ENCODE results near the gene ENO1.

Gene ENO1

GRCh38 chr1:8858112-8858668 lies 20.3 kb downstream of the ENO1 start:
- no peak overlapping the region for H3K9ac ChIP-seq (ENCODE audit: low read depth, low read length)

GRCh38 chr1:8856689-8857412 lies 21.6 kb downstream of the ENO1 start:
- H3K27ac ChIP-seq (ENCODE audit: low read depth, low read length), result peak overlapping the region; percentile 26
- no peaks in the 10 kb centered on the region for H3K27me3 ChIP-seq (ENCODE audit: control insufficient read depth, insufficient read depth, low read length)
- H3K4me3 ChIP-seq (ENCODE audit: low read depth, low read length), result no peak overlapping the region
- H3K4me1 ChIP-seq (ENCODE audit: control insufficient read depth, insufficient read depth, low read length), result 0 out of 2 replicates have a peak, but pooled peaks cover 6% of the 10 kb centered on the region
- peaks cover 48% of the 10 kb centered on the region for H3K36me3 ChIP-seq (ENCODE audit: control insufficient read depth, insufficient read depth, low read length)
- H3K9me3 ChIP-seq (ENCODE audit: control insufficient read depth, insufficient read depth, low read length), result no peaks in the 10 kb centered on the region
- no peak overlapping the region for H3K9ac ChIP-seq (ENCODE audit: low read depth, low read length)

More at GRCh38 chr1:8858112-8858668, 20.3 kb downstream of the ENO1 start:
- Histone ChIP-seq H3K36me3 (ENCODE audit: control insufficient read depth, insufficient read depth, low read length) (peaks cover 62% of the 10 kb centered on the region), H3K27ac (ENCODE audit: low read depth, low read length) (peak overlapping the region; percentile 76), H3K9me3 (ENCODE audit: control insufficient read depth, insufficient read depth, low read length) (no peaks in the 10 kb centered on the region), H3K4me1 (ENCODE audit: control insufficient read depth, insufficient read depth, low read length) (0 out of 2 replicates have a peak, but pooled peaks cover 6% of the 10 kb centered on the region), H3K27me3 (ENCODE audit: control insufficient read depth, insufficient read depth, low read length) (no peaks in the 10 kb centered on the region), H3K4me3 (ENCODE audit: low read depth, low read length) (no peak overlapping the region)

- Histone ChIP-seq H3K9me3 (ENCODE audit: control insufficient read depth, insufficient read depth, low read length) (no peaks in the 10 kb centered on the region), H3K27ac (ENCODE audit: low read depth, low read length) (no peak overlapping the region), H3K36me3 (ENCODE audit: control insufficient read depth, insufficient read depth, low read length) (peaks cover 24% of the 10 kb centered on the region), H3K27me3 (ENCODE audit: control insufficient read depth, insufficient read depth, low read length) (no peaks in the 10 kb centered on the region), H3K4me1 (ENCODE audit: control insufficient read depth, insufficient read depth, low read length) (0 out of 2 replicates have a peak, but pooled peaks cover 5% of the 10 kb centered on the region), H3K4me3 (ENCODE audit: low read depth, low read length) (no peak overlapping the region), H3K9ac (ENCODE audit: low read depth, low read length) (no peak overlapping the region)
Observed at GRCh38 chr1:8854240-8854639, 24.2 kb downstream of the ENO1 start.

- H3K27ac ChIP-seq (ENCODE audit: low read depth, low read length), result no peak overlapping the region
- no peaks in the 10 kb centered on the region for H3K36me3 ChIP-seq (ENCODE audit: control insufficient read depth, insufficient read depth, low read length)
- 0 out of 2 replicates have a peak, but pooled peaks cover 2% of the 10 kb centered on the region for H3K4me1 ChIP-seq (ENCODE audit: control insufficient read depth, insufficient read depth, low read length)
- H3K4me3 ChIP-seq (ENCODE audit: low read depth, low read length), result no peak overlapping the region
- no peaks in the 10 kb centered on the region for H3K27me3 ChIP-seq (ENCODE audit: control insufficient read depth, insufficient read depth, low read length)
- no peak overlapping the region for H3K9ac ChIP-seq (ENCODE audit: low read depth, low read length)
- no peaks in the 10 kb centered on the region for H3K9me3 ChIP-seq (ENCODE audit: control insufficient read depth, insufficient read depth, low read length)
Observed at GRCh38 chr1:8851060-8851459, 27.4 kb downstream of the ENO1 start.

- Histone ChIP-seq H3K4me3 (ENCODE audit: low read depth, low read length) (no peak overlapping the region), H3K9me3 (ENCODE audit: control insufficient read depth, insufficient read depth, low read length) (no peaks in the 10 kb centered on the region), H3K4me1 (ENCODE audit: control insufficient read depth, insufficient read depth, low read length) (0 out of 2 replicates have a peak, but pooled peaks cover 2% of the 10 kb centered on the region), H3K9ac (ENCODE audit: low read depth, low read length) (no peak overlapping the region), H3K27ac (ENCODE audit: low read depth, low read length) (no peak overlapping the region), H3K36me3 (ENCODE audit: control insufficient read depth, insufficient read depth, low read length) (no peaks in the 10 kb centered on the region), H3K27me3 (ENCODE audit: control insufficient read depth, insufficient read depth, low read length) (no peaks in the 10 kb centered on the region)
Observed at GRCh38 chr1:8848663-8849386, 29.7 kb downstream of the ENO1 start.

- Histone ChIP-seq H3K4me3 (ENCODE audit: low read depth, low read length) (no peak overlapping the region), H3K9ac (ENCODE audit: low read depth, low read length) (no peak overlapping the region), H3K27ac (ENCODE audit: low read depth, low read length) (no peak overlapping the region), H3K4me1 (ENCODE audit: control insufficient read depth, insufficient read depth, low read length) (0 out of 2 replicates have a peak, but pooled peaks cover 2% of the 10 kb centered on the region), H3K36me3 (ENCODE audit: control insufficient read depth, insufficient read depth, low read length) (no peaks in the 10 kb centered on the region), H3K27me3 (ENCODE audit: control insufficient read depth, insufficient read depth, low read length) (no peaks in the 10 kb centered on the region), H3K9me3 (ENCODE audit: control insufficient read depth, insufficient read depth, low read length) (no peaks in the 10 kb centered on the region)
Observed at GRCh38 chr1:8847990-8848389, 30.5 kb downstream of the ENO1 start.

- Histone ChIP-seq H3K27ac (ENCODE audit: low read depth, low read length) (no peak overlapping the region), H3K27me3 (ENCODE audit: control insufficient read depth, insufficient read depth, low read length) (no peaks in the 10 kb centered on the region), H3K4me3 (ENCODE audit: low read depth, low read length) (no peak overlapping the region), H3K9ac (ENCODE audit: low read depth, low read length) (no peak overlapping the region), H3K36me3 (ENCODE audit: control insufficient read depth, insufficient read depth, low read length) (no peaks in the 10 kb centered on the region), H3K9me3 (ENCODE audit: control insufficient read depth, insufficient read depth, low read length) (no peaks in the 10 kb centered on the region), H3K4me1 (ENCODE audit: control insufficient read depth, insufficient read depth, low read length) (0 out of 2 replicates have a peak, but pooled peaks cover 2% of the 10 kb centered on the region)
Observed at GRCh38 chr1:8846263-8846662, 32.2 kb downstream of the ENO1 start.

- Histone ChIP-seq H3K36me3 (ENCODE audit: control insufficient read depth, insufficient read depth, low read length) (no peaks in the 10 kb centered on the region), H3K4me3 (ENCODE audit: low read depth, low read length) (no peak overlapping the region), H3K27ac (ENCODE audit: low read depth, low read length) (no peak overlapping the region), H3K4me1 (ENCODE audit: control insufficient read depth, insufficient read depth, low read length) (0 out of 2 replicates have a peak, but pooled peaks cover 2% of the 10 kb centered on the region), H3K9me3 (ENCODE audit: control insufficient read depth, insufficient read depth, low read length) (no peaks in the 10 kb centered on the region), H3K9ac (ENCODE audit: low read depth, low read length) (no peak overlapping the region), H3K27me3 (ENCODE audit: control insufficient read depth, insufficient read depth, low read length) (no peaks in the 10 kb centered on the region)
Observed at GRCh38 chr1:8845104-8846097, 33.1 kb downstream of the ENO1 start.

- Histone ChIP-seq H3K9ac (ENCODE audit: low read depth, low read length) (no peak overlapping the region), H3K4me1 (ENCODE audit: control insufficient read depth, insufficient read depth, low read length) (0 out of 2 replicates have a peak, but pooled peaks cover 2% of the 10 kb centered on the region), H3K27ac (ENCODE audit: low read depth, low read length) (no peak overlapping the region), H3K27me3 (ENCODE audit: control insufficient read depth, insufficient read depth, low read length) (no peaks in the 10 kb centered on the region), H3K36me3 (ENCODE audit: control insufficient read depth, insufficient read depth, low read length) (no peaks in the 10 kb centered on the region), H3K9me3 (ENCODE audit: control insufficient read depth, insufficient read depth, low read length) (no peaks in the 10 kb centered on the region), H3K4me3 (ENCODE audit: low read depth, low read length) (no peak overlapping the region)
Observed at GRCh38 chr1:8844501-8845006, 33.9 kb downstream of the ENO1 start.

GRCh38 chr1:8841395-8841794 lies 37.1 kb downstream of the ENO1 start:
- H3K9me3 ChIP-seq (ENCODE audit: control insufficient read depth, insufficient read depth, low read length), result no peaks in the 10 kb centered on the region
- H3K9ac ChIP-seq (ENCODE audit: low read depth, low read length), result no peak overlapping the region
- H3K4me3 ChIP-seq (ENCODE audit: low read depth, low read length), result no peak overlapping the region
- H3K36me3 ChIP-seq (ENCODE audit: control insufficient read depth, insufficient read depth, low read length), result no peaks in the 10 kb centered on the region
- no peaks in the 10 kb centered on the region for H3K4me1 ChIP-seq (ENCODE audit: control insufficient read depth, insufficient read depth, low read length)
- no peak overlapping the region for H3K27ac ChIP-seq (ENCODE audit: low read depth, low read length)
- no peaks in the 10 kb centered on the region for H3K27me3 ChIP-seq (ENCODE audit: control insufficient read depth, insufficient read depth, low read length)

Measured in HUES48 (cell line).